ENCODE data around the gene NRXN3.

The NRXN3 gene

GRCh38 chr14:79791055-79791732, 1621.0 kb downstream of the NRXN3 start:
- DNase-seq = no peak

- no peak for DNase-seq
These were observed 1631.9 kb downstream of the NRXN3 start for GRCh38 chr14:79802093-79802492.

GRCh38 chr14:79805636-79806035, 1635.5 kb downstream of the NRXN3 start:
- DNase-seq = no peak

GRCh38 chr14:79809849-79810612, 1639.9 kb downstream of the NRXN3 start:
- DNase-seq = peak; percentile 76

GRCh38 chr14:79820866-79821535, 1650.8 kb downstream of the NRXN3 start:
- no peak for DNase-seq

- no peak for DNase-seq
These were observed 1651.9 kb downstream of the NRXN3 start for GRCh38 chr14:79822034-79822433.

GRCh38 chr14:79825046-79825521, 1654.9 kb downstream of the NRXN3 start:
- DNase-seq = no peak

GRCh38 chr14:79826362-79826761, 1656.2 kb downstream of the NRXN3 start:
- no peak for DNase-seq

GRCh38 chr14:79829405-79830166, 1659.4 kb downstream of the NRXN3 start:
- DNase-seq = no peak

GRCh38 chr14:79831195-79831892, 1661.2 kb downstream of the NRXN3 start:
- peak; percentile 86 for DNase-seq

- no peak for DNase-seq
These were observed 1663.6 kb downstream of the NRXN3 start for GRCh38 chr14:79833781-79834180.

GRCh38 chr14:79834868-79835267, 1664.7 kb downstream of the NRXN3 start:
- no peak for DNase-seq

GRCh38 chr14:79836577-79836976, 1666.4 kb downstream of the NRXN3 start:
- DNase-seq = no peak

- DNase-seq = no peak
These were observed 1667.5 kb downstream of the NRXN3 start for GRCh38 chr14:79837699-79838098.

- no peak for DNase-seq
These were observed 1669.9 kb downstream of the NRXN3 start for GRCh38 chr14:79840103-79840502.

GRCh38 chr14:79840831-79841230, 1670.7 kb downstream of the NRXN3 start:
- no peak for DNase-seq

GRCh38 chr14:79841433-79841832, 1671.3 kb downstream of the NRXN3 start:
- DNase-seq = no peak

- DNase-seq = no peak
These were observed 1672.1 kb downstream of the NRXN3 start for GRCh38 chr14:79842270-79842669.

- DNase-seq = no peak
These were observed 1683.0 kb downstream of the NRXN3 start for GRCh38 chr14:79852950-79853744.

- DNase-seq = no peak
These were observed 1685.6 kb downstream of the NRXN3 start for GRCh38 chr14:79855789-79856188.

- DNase-seq = no peak
These were observed 1686.2 kb downstream of the NRXN3 start for GRCh38 chr14:79856381-79856780.
